Measurements from ENCODE around the gene SESTD1. TPM values are rescaled to one million over a fixed set of nuclear protein-coding genes. Genes with fewer than 3 reads are reported as not detected.
"Not testable (repeated sequence)": the region's sequence is repeated elsewhere in the genome, so short reads cannot be mapped to it uniquely, and the experiment has no call there.

Gene SESTD1
- total and polyA plus RNA-seq, 2 experiments from 2014 or later, result 10.5 to 19.4 TPM

DNA sequence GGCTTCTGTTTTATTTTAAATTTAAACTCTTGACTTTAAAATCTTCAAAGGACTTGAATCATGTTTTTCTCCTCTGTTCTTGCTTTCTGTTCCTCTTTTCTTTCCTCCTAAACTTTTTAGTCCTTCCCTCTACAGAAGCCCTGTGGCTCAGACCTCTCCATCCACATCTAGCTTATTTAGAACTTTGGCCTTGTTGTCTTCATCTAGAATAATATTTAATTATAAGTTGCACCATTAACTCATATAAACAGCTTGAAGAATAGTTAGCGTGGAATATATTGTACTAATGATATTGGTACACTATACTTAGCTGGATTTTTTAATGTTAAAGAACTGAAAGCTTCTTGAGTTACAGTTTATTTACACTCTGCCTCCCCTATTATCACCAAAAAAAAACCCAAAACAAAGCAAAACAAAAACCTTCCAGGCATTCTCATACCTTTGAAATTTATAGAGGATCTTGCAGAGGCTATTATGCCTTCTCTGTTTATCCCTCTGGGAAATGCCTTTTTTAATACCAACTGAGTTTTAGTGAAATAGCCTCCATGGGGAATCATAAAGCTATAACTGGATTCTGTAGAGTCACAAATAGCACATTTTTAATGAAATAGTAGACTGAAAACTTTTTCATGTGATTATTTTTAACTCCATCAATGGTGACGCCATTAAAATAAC, 205.5 kb downstream of the SESTD1 start:
- no peaks in the 10 kb centered on the region for H3K36me3 ChIP-seq

GRCh38 chr2:179057737-179058136, 206.9 kb downstream of the SESTD1 start:
- TF ChIP-seq CTCF (IDR thresholded peaks at IDR 0.05; ENCODE audit: low read depth, low read length), result no peak
- Histone ChIP-seq H3K36me3 (no peaks in the 10 kb centered on the region), H3K4me3 (no peak overlapping the region), H3K27me3 (no peaks in the 10 kb centered on the region), H3K9me3 (ENCODE audit: low read depth) (no peaks in the 10 kb centered on the region), H3K27ac (peak overlapping the region; percentile 84), H3K4me1 (ENCODE audit: low read depth) (peaks cover 30% of the 10 kb centered on the region)
- no peak for DNase-seq (ENCODE audit: low read depth in 1 of 2, low spot score in 1 of 2)

More for the DNA sequence above, 205.5 kb downstream of the SESTD1 start:
- H3K27me3 ChIP-seq, result no peaks in the 10 kb centered on the region
- no peak overlapping the region for H3K4me3 ChIP-seq
- H3K9me3 ChIP-seq (ENCODE audit: low read depth), result no peaks in the 10 kb centered on the region
- no peak for TF ChIP-seq CTCF (IDR thresholded peaks at IDR 0.05; ENCODE audit: low read depth, low read length)
- H3K27ac ChIP-seq, result peak overlapping the region; percentile 84
- DNase-seq (ENCODE audit: low read depth in 1 of 2, low spot score in 1 of 2), result no peak
- H3K4me1 ChIP-seq (ENCODE audit: low read depth), result peaks cover 26% of the 10 kb centered on the region

DNA sequence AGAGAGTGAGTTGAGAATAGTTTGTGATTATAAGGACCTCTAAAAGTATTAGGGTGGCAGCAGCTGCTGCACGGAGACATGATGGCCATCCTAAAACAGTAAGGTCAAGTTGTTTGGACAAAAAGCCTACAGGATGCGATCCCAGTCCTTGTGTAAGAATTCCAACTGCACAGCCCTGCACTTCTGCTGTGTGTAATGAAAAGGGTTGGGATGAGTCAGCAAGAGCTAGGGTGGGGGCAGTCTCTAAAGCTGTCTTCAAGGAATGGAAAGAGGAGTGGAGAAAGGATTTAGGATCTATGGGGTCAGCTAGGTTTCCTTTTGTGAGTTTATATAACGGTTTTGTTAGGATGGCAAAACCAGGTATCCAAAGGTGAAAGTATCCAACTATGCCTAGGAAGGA, 211.1 kb downstream of the SESTD1 start:
- not testable (repeated sequence) for DNase-seq (ENCODE audit: low read depth in 1 of 2, low spot score in 1 of 2); H3K9me3 ChIP-seq (ENCODE audit: low read depth); H3K27me3 ChIP-seq; H3K4me3 ChIP-seq; H3K36me3 ChIP-seq
- H3K27ac ChIP-seq, result peak overlapping the region; percentile 13
- peaks cover 36% of the 10 kb centered on the region for H3K4me1 ChIP-seq (ENCODE audit: low read depth)

Other genes starting within 250 kb of the SESTD1 start
- 95.5 and 213 TPM in 2 replicates for gene CCDC141, start 214.7 kb downstream of the SESTD1 start, total RNA-seq
- gene CCDC141, start 214.7 kb downstream of the SESTD1 start, polyA plus RNA-seq, result 134 and 260 TPM in 2 replicates